HepG2 (cell line): ENCODE measurements around the gene C2CD3.

Source experiments
- GABPA ChIP-seq, 2 experiments: IDR thresholded peaks; 2 replicates each; pipeline ENCODE4 v1.6.1; 2011 to 2016; ENCODE audit warnings: low read depth in 2 of 2, low read length in 1 of 2, missing biosample characterization in 1 of 2, missing genetic modification characterization in 1 of 2
- TAF1 ChIP-seq: sonication (generic); formaldehyde crosslinking; IDR thresholded peaks from 2 replicates; pipeline ENCODE4 v1.4.0; 2020; ENCODE audit warnings: missing genetic modification reagents
- TBP ChIP-seq: sonication (generic); formaldehyde crosslinking; IDR thresholded peaks from 2 replicates; pipeline ENCODE4 v1.5.0; 2020; ENCODE audit warnings: missing genetic modification reagents
- ZBTB20 ChIP-seq: sonication (generic); formaldehyde crosslinking; IDR thresholded peaks from 2 replicates; pipeline ENCODE4 v1.8.1; 2023; ENCODE audit warnings: missing genetic modification reagents, low read depth, mild to moderate bottlenecking, borderline replicate concordance
- ZNF430 ChIP-seq: sonication (generic); formaldehyde crosslinking; IDR thresholded peaks from 2 replicates; pipeline ENCODE4 v1.9.0; 2021; ENCODE audit warnings: mild to moderate bottlenecking, missing genetic modification reagents
- ZNF7 ChIP-seq: IDR thresholded peaks from 2 replicates; pipeline ENCODE4 v1.6.1; 2016; ENCODE audit warnings: missing biosample characterization, missing genetic modification reagents
- TF ChIP-seq, protein P1 (sequence below): sonication (generic); formaldehyde crosslinking; IDR thresholded peaks from one replicate; pipeline ENCODE4 v1.5.1; 2020; ENCODE audit warnings: mild to moderate bottlenecking, missing genetic modification reagents; ENCODE audit errors: not compliant biosample characterization

DNA sequence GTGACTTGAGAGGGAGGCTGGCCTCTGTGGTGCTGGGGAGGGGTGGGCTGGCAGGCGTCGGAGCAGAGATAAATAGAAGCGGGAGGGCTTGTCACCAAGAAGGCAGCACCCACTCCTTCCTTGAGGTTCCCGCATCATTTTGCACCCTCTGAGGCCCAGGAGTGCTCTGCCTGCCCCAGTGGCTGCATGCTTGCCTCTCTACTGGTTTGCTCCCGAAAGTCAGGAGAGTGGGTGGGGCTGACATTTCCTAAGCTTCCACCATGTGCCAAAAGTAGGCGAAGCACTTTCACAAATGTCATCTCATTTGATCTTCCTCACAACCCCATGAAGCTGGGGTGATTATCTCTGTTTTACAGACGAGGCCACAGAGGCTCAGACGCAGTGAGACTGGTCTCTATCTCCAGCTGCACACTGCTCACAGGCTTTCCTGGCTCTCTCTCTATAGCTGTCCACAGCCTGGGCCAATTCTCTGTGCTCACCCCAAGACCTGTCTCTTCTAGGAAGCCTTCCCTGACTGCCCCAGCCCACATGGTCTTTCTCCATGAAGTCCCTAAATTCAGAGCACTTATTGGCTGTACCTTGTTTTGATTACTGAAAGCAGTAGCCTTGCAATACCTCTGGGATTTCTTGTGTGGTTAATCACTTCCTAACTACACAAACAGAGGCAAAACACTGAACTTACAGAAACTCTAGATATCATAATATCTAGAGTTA, 159.3 kb downstream of the C2CD3 start:
- no peak for TF ChIP-seq ZBTB20 (CRISPR knock-in tag)
- TF ChIP-seq, protein P1, sequence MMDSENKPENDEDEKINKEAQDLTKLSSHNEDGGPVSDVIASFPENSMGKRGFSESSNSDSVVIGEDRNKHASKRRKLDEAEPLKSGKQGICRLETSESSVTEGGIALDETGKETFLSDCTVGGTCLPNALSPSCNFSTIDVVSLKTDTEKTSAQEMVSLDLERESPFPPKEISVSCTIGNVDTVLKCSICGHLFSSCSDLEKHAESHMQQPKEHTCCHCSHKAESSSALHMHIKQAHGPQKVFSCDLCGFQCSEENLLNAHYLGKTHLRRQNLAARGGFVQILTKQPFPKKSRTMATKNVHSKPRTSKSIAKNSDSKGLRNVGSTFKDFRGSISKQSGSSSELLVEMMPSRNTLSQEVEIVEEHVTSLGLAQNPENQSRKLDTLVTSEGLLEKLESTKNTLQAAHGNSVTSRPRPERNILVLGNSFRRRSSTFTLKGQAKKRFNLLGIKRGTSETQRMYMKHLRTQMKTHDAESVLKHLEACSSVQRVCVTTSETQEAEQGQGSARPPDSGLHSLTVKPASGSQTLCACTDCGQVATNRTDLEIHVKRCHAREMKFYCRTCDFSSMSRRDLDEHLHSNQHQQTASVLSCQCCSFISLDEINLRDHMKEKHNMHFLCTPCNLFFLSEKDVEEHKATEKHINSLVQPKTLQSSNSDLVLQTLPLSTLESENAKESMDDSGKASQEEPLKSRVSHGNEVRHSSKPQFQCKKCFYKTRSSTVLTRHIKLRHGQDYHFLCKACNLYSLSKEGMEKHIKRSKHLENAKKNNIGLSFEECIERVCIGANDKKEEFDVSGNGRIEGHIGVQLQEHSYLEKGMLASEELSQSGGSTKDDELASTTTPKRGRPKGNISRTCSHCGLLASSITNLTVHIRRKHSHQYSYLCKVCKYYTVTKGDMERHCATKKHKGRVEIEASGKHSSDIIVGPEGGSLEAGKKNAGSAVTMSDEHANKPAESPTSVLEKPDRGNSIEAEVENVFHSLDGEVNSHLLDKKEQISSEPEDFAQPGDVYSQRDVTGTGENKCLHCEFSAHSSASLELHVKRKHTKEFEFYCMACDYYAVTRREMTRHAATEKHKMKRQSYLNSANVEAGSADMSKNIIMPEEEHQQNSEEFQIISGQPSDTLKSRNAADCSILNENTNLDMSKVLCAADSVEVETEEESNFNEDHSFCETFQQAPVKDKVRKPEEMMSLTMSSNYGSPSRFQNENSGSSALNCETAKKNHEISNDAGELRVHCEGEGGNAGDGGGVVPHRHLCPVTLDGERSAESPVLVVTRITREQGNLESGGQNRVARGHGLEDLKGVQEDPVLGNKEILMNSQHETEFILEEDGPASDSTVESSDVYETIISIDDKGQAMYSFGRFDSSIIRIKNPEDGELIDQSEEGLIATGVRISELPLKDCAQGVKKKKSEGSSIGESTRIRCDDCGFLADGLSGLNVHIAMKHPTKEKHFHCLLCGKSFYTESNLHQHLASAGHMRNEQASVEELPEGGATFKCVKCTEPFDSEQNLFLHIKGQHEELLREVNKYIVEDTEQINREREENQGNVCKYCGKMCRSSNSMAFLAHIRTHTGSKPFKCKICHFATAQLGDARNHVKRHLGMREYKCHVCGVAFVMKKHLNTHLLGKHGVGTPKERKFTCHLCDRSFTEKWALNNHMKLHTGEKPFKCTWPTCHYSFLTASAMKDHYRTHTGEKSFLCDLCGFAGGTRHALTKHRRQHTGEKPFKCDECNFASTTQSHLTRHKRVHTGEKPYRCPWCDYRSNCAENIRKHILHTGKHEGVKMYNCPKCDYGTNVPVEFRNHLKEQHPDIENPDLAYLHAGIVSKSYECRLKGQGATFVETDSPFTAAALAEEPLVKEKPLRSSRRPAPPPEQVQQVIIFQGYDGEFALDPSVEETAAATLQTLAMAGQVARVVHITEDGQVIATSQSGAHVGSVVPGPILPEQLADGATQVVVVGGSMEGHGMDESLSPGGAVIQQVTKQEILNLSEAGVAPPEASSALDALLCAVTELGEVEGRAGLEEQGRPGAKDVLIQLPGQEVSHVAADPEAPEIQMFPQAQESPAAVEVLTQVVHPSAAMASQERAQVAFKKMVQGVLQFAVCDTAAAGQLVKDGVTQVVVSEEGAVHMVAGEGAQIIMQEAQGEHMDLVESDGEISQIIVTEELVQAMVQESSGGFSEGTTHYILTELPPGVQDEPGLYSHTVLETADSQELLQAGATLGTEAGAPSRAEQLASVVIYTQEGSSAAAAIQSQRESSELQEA, result no peak
- no peak for TF ChIP-seq TAF1 (CRISPR knock-in tag)
- TF ChIP-seq ZNF7 (CRISPR knock-in tag), result no peak
- TF ChIP-seq TBP (CRISPR knock-in tag), result no peak
- no peak for TF ChIP-seq GABPA (IDR thresholded peaks at IDR 0.05; ENCODE audit: low read depth, low read length)
- TF ChIP-seq GABPA (CRISPR knock-in tag; IDR thresholded peaks at IDR 0.05; ENCODE audit: low read depth), result no peak
- TF ChIP-seq ZNF430 (CRISPR knock-in tag), result no peak
